HCT116 (cell line): Measurements from ENCODE around the gene PPP2R3A. TPM values are rescaled to one million over a fixed set of nuclear protein-coding genes. Genes with fewer than 3 reads are reported as not detected.

Source experiments
- ATAC-seq: fragments of 200-7000 bp; cut with Tn5 transposase; 2 replicates; pipeline ENCODE4 v1.9.1; 2020; ENCODE audit warnings: mild to moderate bottlenecking, moderate library complexity
- BruUV-seq: library from RNA; stranded (reverse); fragments of 400-500 nt; replicated peaks from 2 replicates; lab custom pipeline; 2021; lab: Mats Ljungman, UMichigan
- CTCF ChIA-PET: fragments of 300-600 bp; sonication (Branson Sonifier 250); formaldehyde crosslinking; loops from one replicate; lab custom pipeline; 2021; ENCODE audit warnings: antibody characterized with exemption; lab: Charles Lee
- POLR2A ChIA-PET: fragments of 300-600, 350-600 bp; sonication (Branson Sonifier 250); formaldehyde crosslinking; loops from one replicate; lab custom pipeline; 2021; ENCODE audit warnings: antibody characterized with exemption; lab: Charles Lee
- RAD21 ChIA-PET, 2 experiments: fragments of 300-600 bp; sonication (Branson Sonifier 250); formaldehyde crosslinking; loops; one replicate each; lab custom pipeline; 2023; ENCODE audit warnings: low total read pairs in 2 of 2; ENCODE audit not compliant: uncharacterized antibody in 2 of 2, unreplicated experiment in 2 of 2, low non-redundant PET in 1 of 2; lab: Charles Lee
- DNase-seq: peaks from one replicate; pipeline ENCODE4 v3.0.0-alpha.2; 2010; ENCODE audit warnings: low read depth, low spot score
- H2AFZ ChIP-seq: fragments of 200-600 bp; shearing (Covaris generic), sonication (generic); 2 replicates; pipeline ENCODE4 v1.6.1; 2017; ENCODE audit warnings: low read depth, mixed run types, mixed read lengths, antibody characterized with exemption, low read length; ENCODE audit not compliant: poor library complexity, severe bottlenecking
- H3K27ac ChIP-seq: 2 replicates; pipeline ENCODE4 v1.5.1; 2012; ENCODE audit warnings: low read depth, low read length
- H3K27me3 ChIP-seq: fragments of 200-600 bp; sonication (generic); 2 replicates; pipeline ENCODE4 v1.6.1; 2016; ENCODE audit warnings: mixed run types, low read length, mixed read lengths; ENCODE audit not compliant: insufficient read depth
- H3K36me3 ChIP-seq, 2 experiments: fragments of 200-500 bp in 1 of 2; fragments of 200-600 bp in 1 of 2; sonication (Bioruptor generic) in 1 of 2; sonication (generic) in 1 of 2; 2 replicates each; pipeline versions ENCODE4 v1.5.1 to v1.6.1; 2014 to 2016; ENCODE audit warnings: low read length in 2 of 2, inconsistent platforms in 1 of 2, mixed read lengths in 1 of 2, mixed run types in 1 of 2; ENCODE audit not compliant: insufficient read depth in 2 of 2, control insufficient read depth in 1 of 2
- H3K4me1 ChIP-seq, 2 experiments: fragments of 200-600 bp in 1 of 2; sonication (generic) in 1 of 2; 2 replicates each; pipeline versions ENCODE4 v1.5.1 to v1.6.1; 2012 to 2017; ENCODE audit warnings: low read length in 2 of 2, inconsistent platforms in 1 of 2, mild to moderate bottlenecking in 1 of 2, mixed read lengths in 1 of 2, mixed run types in 1 of 2, moderate library complexity in 1 of 2; ENCODE audit not compliant: insufficient read depth in 2 of 2, control insufficient read depth in 1 of 2
- H3K4me2 ChIP-seq: fragments of 200-600 bp; sonication (generic); 2 replicates; pipeline ENCODE4 v1.6.1; 2017; ENCODE audit warnings: mixed run types, low read length, mixed read lengths
- H3K4me3 ChIP-seq, 2 experiments: fragments of 200-600 bp in 1 of 2; sonication (generic) in 1 of 2; replicated peaks in 1 of 2; 2 replicates each; pipeline ENCODE4 v1.5.1; 2011 to 2016; ENCODE audit warnings: low read length in 2 of 2, control low read depth in 1 of 2, low read depth in 1 of 2, mild to moderate bottlenecking in 1 of 2, mixed read lengths in 1 of 2, mixed run types in 1 of 2
- H3K79me2 ChIP-seq: fragments of 200-600 bp; sonication (generic); 2 replicates; pipeline ENCODE4 v1.6.1; 2017; ENCODE audit warnings: mild to moderate bottlenecking, mixed run types, low read length, moderate library complexity, mixed read lengths; ENCODE audit not compliant: insufficient read depth
- H3K9ac ChIP-seq: fragments of 200-600 bp; sonication (generic); 2 replicates; pipeline ENCODE4 v1.6.1; 2016; ENCODE audit warnings: low read length, mixed read lengths
- H3K9me2 ChIP-seq: fragments of 200-600 bp; sonication (generic), shearing (Covaris generic); 2 replicates; pipeline ENCODE4 v1.6.1; 2017; ENCODE audit warnings: mixed run types, mild to moderate bottlenecking, moderate library complexity; ENCODE audit not compliant: insufficient read depth
- H3K9me3 ChIP-seq, 2 experiments: fragments of 200-500 bp in 1 of 2; fragments of 200-600 bp in 1 of 2; sonication (Bioruptor generic) in 1 of 2; sonication (generic) in 1 of 2; 2 replicates each; pipeline ENCODE4 v1.6.1; 2014 to 2017; ENCODE audit warnings: low read length in 2 of 2, mixed read lengths in 2 of 2, inconsistent platforms in 1 of 2, low read depth in 1 of 2, mild to moderate bottlenecking in 1 of 2, mixed run types in 1 of 2, moderate library complexity in 1 of 2; ENCODE audit not compliant: control insufficient read depth in 1 of 2, insufficient read depth in 1 of 2
- H4K20me1 ChIP-seq: fragments of 200-600 bp; sonication (generic), shearing (Covaris generic); 2 replicates; pipeline ENCODE4 v1.6.1; 2017; ENCODE audit warnings: mixed run types, mild to moderate bottlenecking, moderate library complexity; ENCODE audit not compliant: insufficient read depth
- CBX3 ChIP-seq: IDR thresholded peaks from 2 replicates; pipeline ENCODE4 v1.6.1; 2012; ENCODE audit warnings: low read depth
- CEBPB ChIP-seq: IDR thresholded peaks from 2 replicates; pipeline ENCODE4 v1.6.1; 2012; ENCODE audit warnings: low read depth
- ELF1 ChIP-seq: IDR thresholded peaks from 2 replicates; pipeline ENCODE4 v1.6.1; 2012; ENCODE audit warnings: low read depth, borderline replicate concordance
- FOSL1 ChIP-seq: IDR thresholded peaks from 2 replicates; pipeline ENCODE4 v1.6.1; 2012; ENCODE audit warnings: low read depth
- POLR2AphosphoS5 ChIP-seq: IDR thresholded peaks from 2 replicates; pipeline ENCODE4 v1.6.1; 2011; ENCODE audit warnings: mild to moderate bottlenecking, low read depth, low read length, moderate library complexity
- SIN3A ChIP-seq: IDR thresholded peaks from 2 replicates; pipeline ENCODE4 v1.6.1; 2012; ENCODE audit warnings: low read depth
- SP1 ChIP-seq: IDR thresholded peaks from 2 replicates; pipeline ENCODE4 v1.6.1; 2012; ENCODE audit warnings: low read depth
- YY1 ChIP-seq: IDR thresholded peaks from 2 replicates; pipeline ENCODE4 v1.6.1; 2011; ENCODE audit warnings: low read length, low read depth, moderate library complexity, mild to moderate bottlenecking; ENCODE audit not compliant: insufficient replicate concordance; ENCODE audit errors: extremely low read depth
- ZFX ChIP-seq: fragments of 450-650 bp; IDR thresholded peaks from 2 replicates; pipeline ENCODE4 v1.6.1; 2017
- intact Hi-C: fragments of 100-400 bp; cut with micrococcal nuclease; formaldehyde crosslinking; loops from 2 replicates; pipeline ENCODE4 v1.10.0; 2022
- total RNA-seq: library from RNA; stranded (reverse); gene quantifications from one replicate; pipeline ENCODE4 v1.2.1, GENCODE V29; 2021; ENCODE audit not compliant: unreplicated experiment
- TF ChIP-seq, protein P1 (sequence below): IDR thresholded peaks from 2 replicates; pipeline ENCODE4 v1.6.1; 2012
- TF ChIP-seq, protein P2 (sequence below): IDR thresholded peaks from 2 replicates; pipeline ENCODE4 v1.6.1; 2012
- TF ChIP-seq, protein P3 (sequence below): IDR thresholded peaks from 2 replicates; pipeline ENCODE4 v1.6.1; 2011; ENCODE audit warnings: mild to moderate bottlenecking, low read length, moderate library complexity; ENCODE audit not compliant: insufficient replicate concordance; ENCODE audit errors: extremely low read depth
- TF ChIP-seq, protein P4 (sequence below), 3 experiments: fragments of 200-600 bp in 1 of 3; sonication (generic) in 1 of 3; IDR thresholded peaks in 2 of 3; conservative IDR thresholded peaks in 1 of 3; 2 replicates each; pipeline ENCODE4 v1.5.1; 2012 to 2017; ENCODE audit warnings: low read depth in 2 of 3, low read length in 2 of 3, antibody characterized with exemption in 1 of 3, borderline replicate concordance in 1 of 3, control low read depth in 1 of 3, mild to moderate bottlenecking in 1 of 3, mixed read lengths in 1 of 3, mixed run types in 1 of 3, moderate library complexity in 1 of 3; ENCODE audit not compliant: insufficient read depth in 1 of 3

PPP2R3A gene
- total RNA-seq, 1 experiment from 2014 or later, result 6.1 TPM

DNA sequence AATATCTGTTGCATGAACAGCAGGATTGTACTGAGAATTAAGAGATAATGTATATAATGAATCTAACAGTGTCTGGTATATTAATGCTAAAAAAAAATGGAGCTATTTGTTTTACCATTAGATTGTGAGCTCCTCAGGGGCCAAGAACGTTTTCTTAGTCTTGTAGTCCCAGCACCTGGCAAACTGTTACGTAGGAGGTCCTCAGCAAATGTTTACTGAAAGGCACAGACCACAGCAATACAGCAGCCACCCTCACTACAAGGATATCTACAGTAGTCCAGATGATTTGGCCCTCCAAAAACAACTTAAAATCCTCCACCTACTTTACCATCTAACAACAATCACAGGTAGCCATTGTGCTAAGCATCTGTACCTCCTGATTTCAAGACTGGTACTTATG is 170.9 kb downstream of the PPP2R3A start (continued):
- TF ChIP-seq, protein P1, sequence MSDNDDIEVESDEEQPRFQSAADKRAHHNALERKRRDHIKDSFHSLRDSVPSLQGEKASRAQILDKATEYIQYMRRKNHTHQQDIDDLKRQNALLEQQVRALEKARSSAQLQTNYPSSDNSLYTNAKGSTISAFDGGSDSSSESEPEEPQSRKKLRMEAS, result no peak
- TF ChIP-seq SIN3A, result no peak
- TF ChIP-seq ZFX, result no peak
- TF ChIP-seq ELF1, result no peak
- TF ChIP-seq, protein P2, sequence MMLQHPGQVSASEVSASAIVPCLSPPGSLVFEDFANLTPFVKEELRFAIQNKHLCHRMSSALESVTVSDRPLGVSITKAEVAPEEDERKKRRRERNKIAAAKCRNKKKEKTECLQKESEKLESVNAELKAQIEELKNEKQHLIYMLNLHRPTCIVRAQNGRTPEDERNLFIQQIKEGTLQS, result no peak
- TF ChIP-seq YY1, result no peak

DNA sequence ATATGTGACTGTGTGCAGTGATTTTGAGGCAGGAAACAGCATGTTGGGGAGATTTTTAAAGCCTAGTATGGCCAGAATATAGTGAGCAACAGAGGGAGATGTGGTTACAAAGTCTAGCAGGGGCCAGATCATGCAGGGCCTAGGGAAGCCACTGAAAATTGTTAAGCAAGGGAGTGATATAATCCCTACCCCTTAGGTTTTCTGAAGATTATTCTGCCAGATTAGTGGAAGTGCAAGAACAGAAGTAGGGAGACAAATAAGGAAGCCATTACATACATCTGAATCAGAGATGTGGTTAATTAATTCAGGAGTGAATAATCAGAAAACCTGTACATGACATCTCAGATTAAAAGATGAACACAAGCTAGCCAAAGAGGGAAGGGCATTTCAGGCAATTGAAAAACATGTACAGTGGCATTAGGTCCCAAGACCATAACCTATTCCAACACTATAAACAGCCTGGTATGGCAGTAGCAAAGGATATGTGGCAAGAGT is 175.8 kb downstream of the PPP2R3A start:
- no peaks in the 10 kb centered on the region for H3K9me2 ChIP-seq
- H3K27me3 ChIP-seq, result no peaks in the 10 kb centered on the region
- no peaks in the 10 kb centered on the region for H3K36me3 ChIP-seq
- DNase-seq (no peak), ATAC-seq (no peak)
- H3K79me2 ChIP-seq, result no peaks in the 10 kb centered on the region; the same call in 1 of the 2 replicates
- H2AFZ ChIP-seq, result no peak overlapping the region
- BruUV-seq, result no TSS peak
- POLR2A ChIA-PET, result no interaction called here
- H3K4me1 ChIP-seq, result peaks cover 22 to 32% of the 10 kb centered on the region in 2 experiments
- H3K27ac ChIP-seq, result no peak overlapping the region
- intact Hi-C loops, result loop anchor here (5.0 kb wide), 1 partner anchor 111 kb away; the partner anchor contains the start of gene PCCB
- peaks cover 8% of the 10 kb centered on the region; the same call in 1 of the 2 replicates for H4K20me1 ChIP-seq
- no peaks in the 10 kb centered on the region for H3K9me3 ChIP-seq
- H3K9ac ChIP-seq, result no peak overlapping the region
- RAD21 ChIA-PET, result no interaction called here
- CTCF ChIA-PET, result no interaction called here
- H3K4me3 ChIP-seq, result no peak overlapping the region
- H3K4me2 ChIP-seq, result peak overlapping the region; percentile 77; the same call in 1 of the 2 replicates
- TF ChIP-seq, protein P3, sequence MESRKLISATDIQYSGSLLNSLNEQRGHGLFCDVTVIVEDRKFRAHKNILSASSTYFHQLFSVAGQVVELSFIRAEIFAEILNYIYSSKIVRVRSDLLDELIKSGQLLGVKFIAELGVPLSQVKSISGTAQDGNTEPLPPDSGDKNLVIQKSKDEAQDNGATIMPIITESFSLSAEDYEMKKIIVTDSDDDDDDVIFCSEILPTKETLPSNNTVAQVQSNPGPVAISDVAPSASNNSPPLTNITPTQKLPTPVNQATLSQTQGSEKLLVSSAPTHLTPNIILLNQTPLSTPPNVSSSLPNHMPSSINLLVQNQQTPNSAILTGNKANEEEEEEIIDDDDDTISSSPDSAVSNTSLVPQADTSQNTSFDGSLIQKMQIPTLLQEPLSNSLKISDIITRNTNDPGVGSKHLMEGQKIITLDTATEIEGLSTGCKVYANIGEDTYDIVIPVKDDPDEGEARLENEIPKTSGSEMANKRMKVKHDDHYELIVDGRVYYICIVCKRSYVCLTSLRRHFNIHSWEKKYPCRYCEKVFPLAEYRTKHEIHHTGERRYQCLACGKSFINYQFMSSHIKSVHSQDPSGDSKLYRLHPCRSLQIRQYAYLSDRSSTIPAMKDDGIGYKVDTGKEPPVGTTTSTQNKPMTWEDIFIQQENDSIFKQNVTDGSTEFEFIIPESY, result no peak
- TF ChIP-seq ELF1 (no peak), FOSL1 (no peak), SP1 (no peak), CBX3 (no peak), CEBPB (no peak), POLR2AphosphoS5 (no peak)
- TF ChIP-seq, protein P2, result no peak
- TF ChIP-seq, protein P4, sequence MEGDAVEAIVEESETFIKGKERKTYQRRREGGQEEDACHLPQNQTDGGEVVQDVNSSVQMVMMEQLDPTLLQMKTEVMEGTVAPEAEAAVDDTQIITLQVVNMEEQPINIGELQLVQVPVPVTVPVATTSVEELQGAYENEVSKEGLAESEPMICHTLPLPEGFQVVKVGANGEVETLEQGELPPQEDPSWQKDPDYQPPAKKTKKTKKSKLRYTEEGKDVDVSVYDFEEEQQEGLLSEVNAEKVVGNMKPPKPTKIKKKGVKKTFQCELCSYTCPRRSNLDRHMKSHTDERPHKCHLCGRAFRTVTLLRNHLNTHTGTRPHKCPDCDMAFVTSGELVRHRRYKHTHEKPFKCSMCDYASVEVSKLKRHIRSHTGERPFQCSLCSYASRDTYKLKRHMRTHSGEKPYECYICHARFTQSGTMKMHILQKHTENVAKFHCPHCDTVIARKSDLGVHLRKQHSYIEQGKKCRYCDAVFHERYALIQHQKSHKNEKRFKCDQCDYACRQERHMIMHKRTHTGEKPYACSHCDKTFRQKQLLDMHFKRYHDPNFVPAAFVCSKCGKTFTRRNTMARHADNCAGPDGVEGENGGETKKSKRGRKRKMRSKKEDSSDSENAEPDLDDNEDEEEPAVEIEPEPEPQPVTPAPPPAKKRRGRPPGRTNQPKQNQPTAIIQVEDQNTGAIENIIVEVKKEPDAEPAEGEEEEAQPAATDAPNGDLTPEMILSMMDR (IDR thresholded peaks at IDR 0.05 in 2 of 3, conservative IDR thresholded peaks at IDR 0.05 in 1 of 3; ENCODE audit: borderline replicate concordance in 1 of 3, insufficient read depth in 1 of 3, low read depth in 2 of 3, low read length in 2 of 3), result no peak
- TF ChIP-seq, protein P1, result no peak
